Measurements from ENCODE around the gene PIP5K1A.

DNA sequence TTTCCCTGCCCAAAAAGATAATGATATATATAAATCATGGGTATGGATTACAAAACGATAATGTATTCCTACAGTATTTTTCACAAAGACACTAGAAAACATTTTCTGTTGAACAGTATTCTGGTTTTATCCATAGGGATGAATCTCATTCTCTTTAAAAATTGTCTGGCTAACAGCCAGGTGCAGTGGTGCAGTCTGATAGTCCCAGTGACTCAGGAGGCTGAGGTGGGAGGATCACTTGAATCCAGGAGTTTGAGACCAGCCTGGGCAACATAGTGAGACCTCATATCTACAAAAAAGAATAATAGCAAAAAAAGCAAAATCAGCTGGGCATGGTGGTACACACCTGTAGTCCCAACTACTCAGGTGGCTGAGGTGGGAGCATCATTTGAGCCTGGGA, 23.3 kb downstream of the PIP5K1A start:
- TF ChIP-seq, protein P1, sequence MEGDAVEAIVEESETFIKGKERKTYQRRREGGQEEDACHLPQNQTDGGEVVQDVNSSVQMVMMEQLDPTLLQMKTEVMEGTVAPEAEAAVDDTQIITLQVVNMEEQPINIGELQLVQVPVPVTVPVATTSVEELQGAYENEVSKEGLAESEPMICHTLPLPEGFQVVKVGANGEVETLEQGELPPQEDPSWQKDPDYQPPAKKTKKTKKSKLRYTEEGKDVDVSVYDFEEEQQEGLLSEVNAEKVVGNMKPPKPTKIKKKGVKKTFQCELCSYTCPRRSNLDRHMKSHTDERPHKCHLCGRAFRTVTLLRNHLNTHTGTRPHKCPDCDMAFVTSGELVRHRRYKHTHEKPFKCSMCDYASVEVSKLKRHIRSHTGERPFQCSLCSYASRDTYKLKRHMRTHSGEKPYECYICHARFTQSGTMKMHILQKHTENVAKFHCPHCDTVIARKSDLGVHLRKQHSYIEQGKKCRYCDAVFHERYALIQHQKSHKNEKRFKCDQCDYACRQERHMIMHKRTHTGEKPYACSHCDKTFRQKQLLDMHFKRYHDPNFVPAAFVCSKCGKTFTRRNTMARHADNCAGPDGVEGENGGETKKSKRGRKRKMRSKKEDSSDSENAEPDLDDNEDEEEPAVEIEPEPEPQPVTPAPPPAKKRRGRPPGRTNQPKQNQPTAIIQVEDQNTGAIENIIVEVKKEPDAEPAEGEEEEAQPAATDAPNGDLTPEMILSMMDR (IDR thresholded peaks at IDR 0.05; ENCODE audit: poor library complexity) = no peak
- no peak for TF ChIP-seq EZH2 (IDR thresholded peaks at IDR 0.05; ENCODE audit: borderline replicate concordance)
